ENCODE measurements around the gene SLC9A6. TPM values are rescaled to one million over a fixed set of nuclear protein-coding genes. Genes with fewer than 3 reads are reported as not detected.

Gene SLC9A6
- total and polyA plus RNA-seq, 2 of the 13 experiments (the other 11 are each of a cell fraction or from before 2014, with no cell fraction given), result 3.9 to 8.0 TPM

DNA sequence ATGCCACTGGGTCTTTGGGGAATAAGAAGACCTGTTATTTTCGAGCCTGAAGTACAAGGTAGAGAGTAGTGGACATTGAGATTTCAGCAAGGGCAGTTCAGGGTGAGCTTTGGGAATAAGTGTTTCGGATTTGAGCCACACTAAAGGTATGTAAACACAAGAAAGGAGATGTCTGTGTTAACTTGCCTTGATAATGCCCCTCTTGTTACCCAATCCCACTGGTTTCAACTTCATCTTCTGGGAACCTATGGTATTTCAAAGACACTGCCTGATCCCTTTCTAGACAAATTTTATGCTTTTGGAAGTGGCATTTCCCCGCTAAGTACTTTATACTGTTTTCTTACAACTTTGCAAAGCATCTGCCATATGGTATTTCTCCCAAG is 79.4 kb downstream of the SLC9A6 start (continued):
- TF ChIP-seq, protein P1, sequence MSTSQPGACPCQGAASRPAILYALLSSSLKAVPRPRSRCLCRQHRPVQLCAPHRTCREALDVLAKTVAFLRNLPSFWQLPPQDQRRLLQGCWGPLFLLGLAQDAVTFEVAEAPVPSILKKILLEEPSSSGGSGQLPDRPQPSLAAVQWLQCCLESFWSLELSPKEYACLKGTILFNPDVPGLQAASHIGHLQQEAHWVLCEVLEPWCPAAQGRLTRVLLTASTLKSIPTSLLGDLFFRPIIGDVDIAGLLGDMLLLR (CRISPR knock-in tag; IDR thresholded peaks at IDR 0.05), result no peak
- TF ChIP-seq SALL2 (CRISPR knock-in tag; IDR thresholded peaks at IDR 0.05), result no peak
- TF ChIP-seq, protein P2, sequence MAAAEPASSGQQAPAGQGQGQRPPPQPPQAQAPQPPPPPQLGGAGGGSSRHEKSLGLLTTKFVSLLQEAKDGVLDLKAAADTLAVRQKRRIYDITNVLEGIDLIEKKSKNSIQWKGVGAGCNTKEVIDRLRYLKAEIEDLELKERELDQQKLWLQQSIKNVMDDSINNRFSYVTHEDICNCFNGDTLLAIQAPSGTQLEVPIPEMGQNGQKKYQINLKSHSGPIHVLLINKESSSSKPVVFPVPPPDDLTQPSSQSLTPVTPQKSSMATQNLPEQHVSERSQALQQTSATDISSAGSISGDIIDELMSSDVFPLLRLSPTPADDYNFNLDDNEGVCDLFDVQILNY (CRISPR knock-in tag; conservative IDR thresholded peaks at IDR 0.05), result no peak
- TF ChIP-seq, protein P3, sequence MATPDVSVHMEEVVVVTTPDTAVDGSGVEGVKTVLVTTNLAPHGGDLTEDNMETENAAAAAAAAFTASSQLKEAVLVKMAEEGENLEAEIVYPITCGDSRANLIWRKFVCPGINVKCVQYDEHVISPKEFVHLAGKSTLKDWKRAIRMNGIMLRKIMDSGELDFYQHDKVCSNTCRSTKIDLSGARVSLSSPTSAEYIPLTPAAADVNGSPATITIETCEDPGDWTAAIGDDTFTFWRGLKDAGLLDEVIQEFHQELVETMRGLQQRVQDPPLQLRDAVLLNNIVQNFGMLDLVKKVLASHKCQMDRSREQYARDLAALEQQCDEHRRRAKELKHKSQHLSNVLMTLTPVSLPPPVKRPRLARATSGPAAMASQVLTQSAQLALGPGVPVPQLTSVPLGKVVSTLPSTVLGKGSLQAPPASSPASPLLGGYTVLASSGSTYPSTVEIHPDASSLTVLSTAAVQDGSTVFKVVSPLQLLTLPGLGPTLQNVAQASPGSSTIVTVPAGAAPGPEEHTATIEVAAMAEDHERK (CRISPR knock-in tag; IDR thresholded peaks at IDR 0.05; ENCODE audit: low read depth), result no peak
- TF ChIP-seq, protein P4, sequence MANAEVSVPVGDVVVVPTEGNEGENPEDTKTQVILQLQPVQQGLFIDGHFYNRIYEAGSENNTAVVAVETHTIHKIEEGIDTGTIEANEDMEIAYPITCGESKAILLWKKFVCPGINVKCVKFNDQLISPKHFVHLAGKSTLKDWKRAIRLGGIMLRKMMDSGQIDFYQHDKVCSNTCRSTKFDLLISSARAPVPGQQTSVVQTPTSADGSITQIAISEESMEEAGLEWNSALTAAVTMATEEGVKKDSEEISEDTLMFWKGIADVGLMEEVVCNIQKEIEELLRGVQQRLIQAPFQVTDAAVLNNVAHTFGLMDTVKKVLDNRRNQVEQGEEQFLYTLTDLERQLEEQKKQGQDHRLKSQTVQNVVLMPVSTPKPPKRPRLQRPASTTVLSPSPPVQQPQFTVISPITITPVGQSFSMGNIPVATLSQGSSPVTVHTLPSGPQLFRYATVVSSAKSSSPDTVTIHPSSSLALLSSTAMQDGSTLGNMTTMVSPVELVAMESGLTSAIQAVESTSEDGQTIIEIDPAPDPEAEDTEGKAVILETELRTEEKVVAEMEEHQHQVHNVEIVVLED (CRISPR knock-in tag; IDR thresholded peaks at IDR 0.05; ENCODE audit: borderline replicate concordance), result no peak
- TF ChIP-seq RAD51 (IDR thresholded peaks at IDR 0.05; ENCODE audit: borderline replicate concordance), result no peak
- no peak for TF ChIP-seq ZZZ3 (CRISPR knock-in tag; IDR thresholded peaks at IDR 0.05; ENCODE audit: borderline replicate concordance)

DNA sequence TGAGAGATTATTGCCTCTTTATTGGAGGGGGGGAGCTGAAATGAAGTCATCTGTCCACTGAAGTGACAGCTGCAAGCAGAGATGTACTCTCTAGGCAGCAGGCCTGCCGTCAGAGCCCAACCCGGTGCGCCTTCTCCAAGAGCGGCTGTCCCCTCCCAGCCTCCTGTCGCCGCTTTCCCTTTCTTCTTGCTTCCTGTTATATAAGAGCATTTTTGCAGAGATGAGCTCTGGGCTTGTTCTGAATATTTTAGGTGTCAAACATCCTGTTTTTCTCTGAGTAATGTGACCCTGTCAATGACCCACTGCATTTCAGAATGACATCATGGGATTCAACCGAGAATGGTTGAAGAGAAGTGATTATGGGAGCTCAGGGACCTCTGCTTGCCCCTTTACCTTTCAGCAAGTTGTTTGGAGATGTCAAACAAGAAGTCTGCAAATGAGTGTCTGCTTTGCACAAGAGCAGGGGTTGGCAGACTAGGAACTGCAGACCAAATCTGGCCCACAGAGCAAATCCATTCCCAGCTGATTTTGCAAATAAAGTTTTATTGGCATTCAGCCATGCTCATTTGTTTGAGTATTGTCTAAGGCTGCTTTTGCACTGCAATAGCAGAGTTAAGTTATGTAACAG is 79.9 kb downstream of the SLC9A6 start:
- Histone ChIP-seq H3K9ac (ENCODE audit: insufficient read depth, low read depth, low read length) (no peak overlapping the region), H3K4me1 (ENCODE audit: insufficient read depth, low read length) (no peaks in the 10 kb centered on the region), H3K4me3 (replicated peaks in 1 of 3; ENCODE audit: insufficient read depth in 1 of 3, low read depth in 2 of 3, low read length in 3 of 3) (no peak overlapping the region), H3K27me3 (ENCODE audit: control insufficient read depth in 1 of 2, insufficient read depth in 2 of 2, low read length in 2 of 2) (no peaks in the 10 kb centered on the region; a peak in 1 of 5 replicates), H4K20me1 (ENCODE audit: insufficient read depth, low read length) (no peaks in the 10 kb centered on the region), H2AFZ (ENCODE audit: low read length) (no peak overlapping the region), H3K9me3 (ENCODE audit: low read length) (no peaks in the 10 kb centered on the region), H3K4me2 (ENCODE audit: low read depth, low read length) (no peak overlapping the region), H3K36me3 (replicated peaks in 1 of 2; ENCODE audit: control insufficient read depth in 1 of 2, insufficient read depth in 2 of 2, low read length in 2 of 2) (no peaks in the 10 kb centered on the region), H3K79me2 (ENCODE audit: insufficient read depth, low read length) (no peaks in the 10 kb centered on the region), H3K27ac (ENCODE audit: extremely low read length, insufficient read depth, low read length) (no peak overlapping the region)
- ATAC-seq (no peak), DNase-seq (ENCODE audit: low spot score) (peak; percentile 42), FAIRE-seq (no peak)
- intact Hi-C loops (cut with micrococcal nuclease; ENCODE audit: unreplicated experiment) (no loop called here), in situ Hi-C loops (cut with HindIII; ENCODE audit: extremely low pct_ligation_motif_present, low pct_unique_long_range_greater_than_20kb) (no loop called here)
- CTCF ChIA-PET (ENCODE audit: low intra/inter-chr PET ratio, low total read pairs), result no interaction called here
- WGBS (ENCODE audit: low lambda C conversion rate), result 23% methylated on average over 7 of the region's 7 CpGs
- BruUV-seq (replicated peaks), result no TSS peak
- POLR2A ChIA-PET, result no interaction called here
- TF ChIP-seq SP1 (IDR thresholded peaks at IDR 0.05) (no peak), SP1 (CRISPR knock-in tag; IDR thresholded peaks at IDR 0.05) (no peak)
